ENCODE results near the gene AK3. TPM values are rescaled to one million over a fixed set of nuclear protein-coding genes. Genes with fewer than 3 reads are reported as not detected.
A peak's percentile ranks its signal among the peaks of the same experiment; 100 is the strongest.

AK3 gene
- total and polyA plus RNA-seq, 2 of the 8 experiments (the other 6 are each of a cell fraction or from before 2014, with no cell fraction given) = 8.9 to 30.0 TPM

GRCh38 chr9:4762886-4763541 is 22.0 kb upstream of the AK3 start:
- ChIA-PET CTCF (ENCODE audit: partially characterized antibody) (interaction anchor here (0.6 to 6.3 kb wide), 43 partner anchors 11 to 838 kb away, joined by 3 to 76 read pairs (median 4); partner anchors contain the start of genes AK3, JAK2 and RCL1), POLR2A (ENCODE audit: partially characterized antibody) (interaction anchor here (1.0 to 1.7 kb wide), 3 partner anchors 11 to 30 kb away, joined by 3 to 6 read pairs (median 5); no protein-coding TSS in a partner anchor)
- FAIRE-seq = no peak

More at GRCh38 chr9:4762886-4763541, 22.0 kb upstream of the AK3 start:
- no peaks in the 10 kb centered on the region for H3K79me2 ChIP-seq (ENCODE audit: control insufficient read depth in 1 of 2, insufficient read depth in 2 of 2, low read length in 2 of 2)
- no peaks in the 10 kb centered on the region for H3K79me1 ChIP-seq (ENCODE audit: low read depth, low read length)
- no peak overlapping the region for H3K27ac ChIP-seq (ENCODE audit: low read depth, low read length)
- H3K18ac ChIP-seq (ENCODE audit: extremely low read depth, low read length) = no peak overlapping the region
- H3K14ac ChIP-seq (ENCODE audit: insufficient read length) = no peak overlapping the region
- H3K23ac ChIP-seq (ENCODE audit: insufficient read length) = no peak overlapping the region
- no peak overlapping the region for H4K5ac ChIP-seq (ENCODE audit: insufficient read length, low read depth, low read length)
- no peak overlapping the region for H4K8ac ChIP-seq (ENCODE audit: extremely low read depth, insufficient read depth, low read length)
- no peak overlapping the region for H3K4ac ChIP-seq (replicated peaks; ENCODE audit: insufficient read length, low read depth, low read length)
- H3K27me3 ChIP-seq (replicated peaks in 1 of 4; ENCODE audit: control insufficient read depth in 3 of 4, extremely low read depth in 1 of 4, insufficient read depth in 3 of 4, low read length in 3 of 4) = no peaks in the 10 kb centered on the region
- no peak overlapping the region for H2AK5ac ChIP-seq (ENCODE audit: low read depth, low read length)
- no peaks in the 10 kb centered on the region for H4K20me1 ChIP-seq (replicated peaks in 1 of 2; ENCODE audit: control insufficient read depth in 1 of 2, insufficient read depth in 2 of 2, low read length in 2 of 2)
- H4K91ac ChIP-seq (replicated peaks; ENCODE audit: insufficient read length, low read length) = no peak overlapping the region
- H2BK5ac ChIP-seq (ENCODE audit: low read depth, low read length) = no peak overlapping the region
- peak overlapping the region; percentile 1 to 36; a peak in 3 of 4 replicates for H3K4me2 ChIP-seq (ENCODE audit: insufficient read depth in 1 of 2, low read depth in 2 of 2, low read length in 2 of 2)
- WGBS, 2 experiments (ENCODE audit: extremely low coverage in 1 of 2, insufficient coverage in 1 of 2, insufficient read length in 1 of 2, insufficient replicate concordance in 2 of 2, low coverage in 1 of 2, low lambda C conversion rate in 2 of 2, missing lambda C conversion rate in 1 of 2) = 57% methylated on average over 14 of the region's 14 CpGs; no CpG with 5 or more reads in 1 of the 2 experiments
- DNase-seq (ENCODE audit: low read depth in 1 of 2, low spot score in 2 of 2) = peak in 1 of 2 experiments; percentile 60
- peaks cover 0 to 8% (median 5%) of the 10 kb centered on the region in 4 experiments; a peak in 4 of 7 replicates for H3K4me1 ChIP-seq (replicated peaks in 1 of 4; ENCODE audit: control insufficient read depth in 3 of 4, insufficient read depth in 4 of 4, low read length in 3 of 4)
- no peak for TF ChIP-seq POU5F1 (IDR thresholded peaks at IDR 0.05; ENCODE audit: low read depth, low read length)
- 0 out of 2 replicates have a peak, but pooled peaks have one; percentile 8 for TF ChIP-seq KDM1A (IDR thresholded peaks at IDR 0.05; ENCODE audit: borderline replicate concordance, low read length)
- TF ChIP-seq RAD21 (IDR thresholded peaks at IDR 0.05 in 1 of 2, conservative IDR thresholded peaks at IDR 0.05 in 1 of 2; ENCODE audit: low read depth in 2 of 2, low read length in 2 of 2) = peak in 1 of 2 experiments; percentile 4; a peak in 1 of 4 replicates
- TF ChIP-seq ASH2L (IDR thresholded peaks at IDR 0.05; ENCODE audit: low read length) = peak; percentile 9
- no peaks in the 10 kb centered on the region for H3K23me2 ChIP-seq (ENCODE audit: low read depth, low read length)
- no peak overlapping the region for H3K56ac ChIP-seq (replicated peaks; ENCODE audit: insufficient read length, low read depth, low read length)
- no peaks in the 10 kb centered on the region for H3K9me3 ChIP-seq (ENCODE audit: insufficient read depth in 2 of 2, low read depth in 1 of 2, low read length in 1 of 2)
- peak overlapping the region; percentile 18; the same call in 1 of the 2 replicates for H2AFZ ChIP-seq (ENCODE audit: low read length)
- peak overlapping the region in 2 of 4 experiments; percentile 7 to 32; a peak in 2 of 8 replicates for H3K4me3 ChIP-seq (ENCODE audit: extremely low read depth in 1 of 4, insufficient read depth in 2 of 4, low read depth in 3 of 4, low read length in 4 of 4)
- H2BK120ac ChIP-seq (replicated peaks; ENCODE audit: low read depth, low read length) = no peak overlapping the region
- H3K9ac ChIP-seq (replicated peaks in 1 of 4; ENCODE audit: extremely low read depth in 1 of 4, low read depth in 3 of 4, low read length in 3 of 4) = no peak overlapping the region
- H2BK20ac ChIP-seq (ENCODE audit: low read length) = no peak overlapping the region
- H3K36me3 ChIP-seq (ENCODE audit: control insufficient read depth in 2 of 4, insufficient read depth in 4 of 4, low read length in 3 of 4) = no peaks in the 10 kb centered on the region
- H2BK15ac ChIP-seq (ENCODE audit: low read length) = no peak overlapping the region; the same call in 1 of the 2 replicates
- H2BK12ac ChIP-seq (ENCODE audit: low read depth, low read length) = peak overlapping the region; percentile 52; the same call in 1 of the 2 replicates

Measured in H1 (cell line).